ENCODE results near the gene LRRC18.

DNA sequence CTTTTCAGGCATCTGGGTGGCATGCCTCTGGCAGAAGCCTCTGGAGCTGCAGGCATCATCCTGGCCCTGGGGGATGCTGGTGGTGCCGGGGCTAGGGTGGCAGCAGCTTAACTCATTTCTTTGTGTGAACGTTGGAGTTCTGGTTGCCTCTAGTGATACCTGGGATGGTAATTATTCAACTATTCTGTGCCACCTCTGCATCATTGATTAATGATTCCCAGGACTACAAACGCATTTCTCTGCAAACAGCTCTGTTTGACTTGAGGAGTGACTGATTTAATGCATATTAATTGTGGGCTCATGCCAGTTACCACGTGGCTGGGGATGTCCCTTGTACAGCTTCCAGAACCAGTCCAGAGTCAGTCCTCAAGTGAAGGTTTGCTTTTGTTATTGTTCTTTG lies 55.9 kb downstream of the LRRC18 start:
- TF ChIP-seq CTCF (IDR thresholded peaks at IDR 0.05; ENCODE audit: low read depth, low read length, poor library complexity, severe bottlenecking), result no peak
- no peak for TF ChIP-seq EZH2phosphoT487 (IDR thresholded peaks at IDR 0.05; ENCODE audit: borderline replicate concordance, low read length)

Measured in DOHH2 (cell line).